Measurements from ENCODE around the gene ADGRG6. TPM values are rescaled to one million over a fixed set of nuclear protein-coding genes. Genes with fewer than 3 reads are reported as not detected.

The ADGRG6 gene
- polyA plus RNA-seq, 1 donor from 2014 or later = not detected

DNA sequence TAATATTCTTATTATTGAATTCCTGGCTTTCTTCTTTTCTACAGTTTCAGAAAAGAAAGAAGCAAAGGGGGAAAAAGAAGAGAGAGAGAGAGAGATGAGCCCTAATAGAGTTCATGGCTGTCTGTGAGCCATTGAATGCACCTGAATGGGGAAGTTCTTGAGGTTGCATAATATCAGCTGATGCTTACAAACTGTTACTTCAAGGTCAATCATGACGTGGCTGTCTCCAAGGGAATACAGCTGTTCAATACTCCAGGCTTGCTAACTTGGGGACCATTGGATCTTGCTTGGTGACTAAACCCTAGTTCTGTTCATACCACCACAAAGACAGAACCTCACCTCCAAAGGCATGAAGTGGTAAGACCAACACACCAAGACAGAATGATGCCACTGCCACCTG lies 180.4 kb downstream of the ADGRG6 start:
- H3K4me3 Mint-ChIP-seq = no peak overlapping the region
- peaks cover 4% of the 10 kb centered on the region for H3K27me3 Mint-ChIP-seq
- no peaks in the 10 kb centered on the region for H3K36me3 Mint-ChIP-seq
- H3K27ac Mint-ChIP-seq = no peak overlapping the region
- no peaks in the 10 kb centered on the region for H3K4me1 Mint-ChIP-seq
- no peaks in the 10 kb centered on the region for H3K9me3 Mint-ChIP-seq

DNA sequence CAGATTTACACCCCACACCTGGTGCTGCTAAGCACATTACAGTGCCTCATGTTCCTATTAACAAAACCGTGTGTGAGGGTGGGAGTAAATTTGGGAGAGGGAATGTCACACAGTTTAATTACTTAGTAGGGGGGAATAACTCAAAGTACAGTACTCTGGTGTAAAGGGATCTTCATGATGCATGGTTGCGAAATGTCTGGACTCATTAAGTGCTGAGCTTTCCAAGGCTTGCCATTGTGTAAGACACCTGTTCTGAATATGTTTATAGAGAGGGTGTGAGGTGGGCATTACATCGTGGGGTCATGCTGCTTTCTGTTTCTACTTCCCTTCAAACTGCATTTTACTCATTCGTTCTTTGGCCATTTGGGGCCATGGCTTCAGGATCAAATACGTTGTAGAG lies 181.2 kb downstream of the ADGRG6 start:
- Mint-ChIP-seq H3K4me3 (no peak overlapping the region), H3K4me1 (no peaks in the 10 kb centered on the region)

DNA sequence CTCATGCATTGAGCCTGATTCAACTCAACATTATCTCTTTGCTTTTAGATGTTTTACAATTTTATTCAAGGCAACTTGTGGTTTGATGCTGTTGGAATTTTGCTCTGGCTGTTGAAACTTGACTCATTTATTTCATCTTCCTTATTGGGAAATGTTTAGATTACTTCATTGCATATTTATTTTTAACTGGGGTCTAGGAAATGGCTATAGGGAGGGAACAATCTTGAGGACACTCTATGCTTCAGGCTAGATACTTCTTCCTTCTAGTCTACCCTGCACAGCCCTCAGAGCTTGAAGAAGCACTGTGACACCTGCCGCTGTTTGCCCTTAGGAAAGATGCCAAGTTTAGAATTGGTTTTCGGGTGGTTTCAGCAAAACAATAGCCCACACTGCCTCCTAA lies 183.4 kb downstream of the ADGRG6 start:
- H3K36me3 Mint-ChIP-seq = no peaks in the 10 kb centered on the region
- H3K4me3 Mint-ChIP-seq = no peak overlapping the region
- peaks cover 4% of the 10 kb centered on the region for H3K27me3 Mint-ChIP-seq
- no peak overlapping the region for H3K27ac Mint-ChIP-seq
- H3K4me1 Mint-ChIP-seq = peaks cover 0 to 2% (median 0%) of the 10 kb centered on the region in 3 donors
- no peaks in the 10 kb centered on the region for H3K9me3 Mint-ChIP-seq

More for the DNA sequence above, 181.2 kb downstream of the ADGRG6 start:
- H3K36me3 Mint-ChIP-seq = no peaks in the 10 kb centered on the region
- H3K27me3 Mint-ChIP-seq = peaks cover 4% of the 10 kb centered on the region
- no peaks in the 10 kb centered on the region for H3K9me3 Mint-ChIP-seq
- H3K27ac Mint-ChIP-seq = no peak overlapping the region

DNA sequence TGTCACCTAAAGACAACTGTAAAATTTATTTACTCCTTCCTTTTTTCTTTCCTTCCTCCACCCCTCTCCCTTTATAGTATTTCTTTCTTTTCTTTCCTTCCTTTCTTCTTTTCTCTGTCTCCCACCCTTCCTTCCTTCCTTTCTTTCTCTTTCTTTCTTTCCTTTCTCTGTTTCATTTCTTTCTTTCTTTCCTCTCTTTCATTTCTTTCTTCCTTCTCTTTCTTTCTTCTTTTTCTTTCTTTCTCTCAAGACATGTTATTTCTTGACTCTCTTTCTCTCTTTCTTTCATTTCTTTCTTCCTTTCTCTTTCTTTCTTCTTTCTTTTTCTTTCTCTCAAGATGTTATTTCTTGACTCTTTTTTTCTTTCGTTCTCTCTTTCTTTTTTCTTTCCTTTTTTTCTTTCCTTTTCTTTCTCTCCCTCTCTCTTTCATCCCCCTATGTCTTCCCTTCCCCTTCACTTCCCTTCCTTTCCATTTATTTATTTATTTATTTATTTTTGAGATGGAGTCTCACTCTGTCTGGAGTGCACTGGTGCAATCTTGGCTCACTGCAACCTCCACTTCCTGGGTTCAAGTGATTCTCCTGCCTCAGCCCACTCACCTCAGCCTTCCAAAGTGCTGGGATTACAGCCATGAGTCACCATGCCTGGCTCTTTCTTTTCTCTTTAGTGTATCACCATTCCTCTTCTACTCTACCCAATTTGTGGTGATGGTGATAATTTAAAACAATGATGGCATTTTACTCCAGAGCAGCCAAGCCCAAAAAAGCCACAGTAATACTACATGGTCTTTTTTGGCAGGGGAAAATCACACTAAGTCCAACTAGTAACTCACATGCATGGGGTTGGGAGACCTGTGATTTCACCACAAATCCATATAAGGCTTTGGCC lies 188.2 kb downstream of the ADGRG6 start:
- Mint-ChIP-seq H3K4me1 (peaks cover 0 to 2% (median 0%) of the 10 kb centered on the region in 3 donors), H3K4me3 (no peak overlapping the region), H3K27me3 (peaks cover 6% of the 10 kb centered on the region), H3K36me3 (no peaks in the 10 kb centered on the region), H3K9me3 (no peaks in the 10 kb centered on the region), H3K27ac (no peak overlapping the region)

Other genes starting within 250 kb of the ADGRG6 start
- not detected for gene GJE1, start 169.1 kb upstream of the ADGRG6 start, polyA plus RNA-seq
- gene NMBR, start 154.9 kb upstream of the ADGRG6 start, polyA plus RNA-seq = not detected
- 60.2 TPM for gene VTA1, start 154.7 kb upstream of the ADGRG6 start, polyA plus RNA-seq